Measurements from ENCODE around the gene SLC6A1.

SLC6A1 gene

DNA sequence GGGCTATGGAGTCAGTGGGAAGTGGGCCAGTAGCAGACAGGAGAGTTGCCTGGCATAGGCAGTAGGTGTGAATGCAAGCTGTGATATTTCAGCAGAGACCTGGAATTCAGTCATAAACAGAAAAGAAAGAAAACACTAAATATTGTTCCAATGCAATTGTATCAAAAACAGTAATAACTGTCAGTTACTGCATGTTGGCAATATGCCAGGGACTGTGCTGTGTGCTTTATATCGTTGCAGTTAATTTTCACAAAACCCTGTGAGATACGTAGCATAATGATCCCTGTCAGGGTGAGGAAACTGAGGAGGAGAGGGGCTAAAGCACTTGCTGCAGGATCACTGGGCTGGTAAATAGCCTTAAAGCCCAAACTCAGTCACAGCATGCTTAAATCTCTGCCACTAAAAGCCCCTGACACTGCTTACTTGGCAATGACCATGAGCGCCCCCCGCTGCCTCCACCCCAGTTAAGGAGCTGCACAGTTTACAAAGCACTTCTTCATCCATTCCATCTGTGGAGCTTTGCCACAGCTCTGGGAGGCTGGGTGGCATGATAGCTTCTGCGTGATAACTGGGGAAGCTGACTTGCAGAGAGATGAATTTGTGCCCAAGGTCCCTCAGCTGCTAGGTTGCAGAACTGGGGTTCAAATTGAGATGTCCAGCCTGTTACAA lies 3.9 kb downstream of the SLC6A1 start:
- DNase-seq = peak; percentile 21

DNA sequence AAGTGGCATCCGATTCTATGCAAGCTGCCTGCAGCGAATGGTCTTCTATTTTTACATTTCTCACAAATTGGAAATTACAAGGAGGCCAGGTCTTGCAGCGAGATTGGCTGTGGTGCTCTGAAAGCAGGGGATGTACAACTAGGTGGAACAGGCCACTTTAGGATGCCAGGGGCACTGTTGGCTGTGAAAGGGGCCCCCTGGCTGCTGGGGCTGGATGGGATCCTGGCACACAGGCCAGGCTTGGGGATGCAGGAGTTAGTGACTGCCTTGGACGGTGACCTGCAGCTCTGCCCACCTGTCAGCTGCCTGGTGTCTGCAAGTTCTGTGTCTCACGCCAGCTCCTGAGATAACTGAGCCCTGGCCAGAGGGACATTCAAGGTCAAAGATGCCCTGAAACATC lies 4.6 kb downstream of the SLC6A1 start:
- DNase-seq = no peak

DNA sequence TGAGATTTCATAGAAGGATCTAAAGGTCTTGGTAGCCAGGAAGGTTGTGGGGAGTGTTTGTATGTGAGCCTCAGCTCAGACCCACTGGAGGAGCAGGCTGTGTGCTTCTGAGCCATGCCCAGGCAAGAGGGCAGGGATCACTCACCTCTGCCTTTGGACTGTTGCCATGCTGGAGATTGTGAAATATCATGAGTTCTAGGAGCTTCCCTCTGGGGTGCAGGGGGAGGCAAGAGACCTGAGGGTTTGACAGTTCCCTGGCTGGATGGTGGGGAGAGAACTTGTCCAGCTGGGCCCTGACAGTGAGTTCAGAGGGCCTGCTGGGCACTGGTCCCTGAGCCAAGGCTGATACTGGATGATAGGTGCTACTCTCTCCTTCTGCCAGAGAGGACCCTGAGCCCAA lies 6.0 kb downstream of the SLC6A1 start:
- no peak for DNase-seq

DNA sequence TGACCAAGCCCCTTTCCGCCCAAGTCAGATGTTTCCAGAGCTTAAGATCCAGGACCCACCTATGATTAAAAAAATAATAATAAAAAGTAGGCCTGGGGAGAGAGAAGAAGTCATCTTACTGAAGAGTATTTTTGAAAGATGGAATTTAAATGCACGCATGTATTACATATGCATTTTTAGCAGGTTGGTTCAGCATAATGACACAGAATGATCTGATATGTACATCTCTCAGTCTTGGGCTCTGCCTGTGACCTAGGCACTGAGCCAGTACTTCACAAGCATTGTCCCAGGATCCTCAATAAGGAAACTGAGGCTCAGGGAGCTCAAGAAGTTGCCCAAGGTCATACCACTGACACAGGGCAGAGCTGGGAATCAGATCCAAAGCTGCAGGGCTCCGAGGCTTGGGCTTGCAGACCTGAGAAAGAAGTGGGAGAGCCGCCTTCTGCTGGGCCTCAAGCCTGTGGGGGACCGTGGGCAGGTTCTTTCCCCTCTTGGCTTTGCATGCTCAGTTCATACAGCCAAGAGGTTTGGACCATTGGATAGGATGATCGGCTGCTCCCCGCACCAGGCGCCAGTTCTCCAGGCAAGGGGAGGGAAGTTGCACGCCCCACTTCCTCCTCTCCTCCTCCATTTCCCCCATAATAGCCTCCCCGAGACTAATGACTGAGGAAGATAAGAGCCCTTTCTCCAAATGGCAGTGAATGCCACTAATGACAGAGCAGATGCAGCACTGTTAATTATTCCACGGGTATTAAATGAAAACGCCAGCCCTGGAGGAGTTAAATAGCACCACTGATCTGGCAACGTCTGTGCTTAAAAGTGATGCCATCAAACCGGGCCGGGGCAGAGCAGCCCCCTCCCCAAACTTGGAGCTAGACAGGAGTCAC lies 6.9 kb downstream of the SLC6A1 start:
- no peak for DNase-seq

DNA sequence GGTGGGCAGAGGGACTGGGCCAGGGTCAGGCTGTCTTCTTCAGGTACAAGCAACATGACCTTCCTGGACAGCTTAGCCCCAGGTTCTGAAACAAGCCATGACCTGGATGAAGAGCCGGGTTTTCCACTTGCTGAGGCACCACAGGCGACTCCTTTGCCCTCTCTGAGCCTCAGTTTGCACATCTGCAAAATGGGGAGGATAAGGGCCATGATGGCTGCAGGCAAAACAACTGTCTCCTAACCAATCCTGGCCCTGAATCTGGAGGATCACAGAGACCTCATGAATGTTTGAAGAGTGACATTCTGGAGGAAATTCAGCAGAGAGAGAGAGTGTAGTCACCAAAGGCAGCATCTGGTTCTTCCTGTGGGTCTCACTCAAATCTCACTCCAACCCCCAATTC lies 8.0 kb downstream of the SLC6A1 start:
- no peak for DNase-seq

DNA sequence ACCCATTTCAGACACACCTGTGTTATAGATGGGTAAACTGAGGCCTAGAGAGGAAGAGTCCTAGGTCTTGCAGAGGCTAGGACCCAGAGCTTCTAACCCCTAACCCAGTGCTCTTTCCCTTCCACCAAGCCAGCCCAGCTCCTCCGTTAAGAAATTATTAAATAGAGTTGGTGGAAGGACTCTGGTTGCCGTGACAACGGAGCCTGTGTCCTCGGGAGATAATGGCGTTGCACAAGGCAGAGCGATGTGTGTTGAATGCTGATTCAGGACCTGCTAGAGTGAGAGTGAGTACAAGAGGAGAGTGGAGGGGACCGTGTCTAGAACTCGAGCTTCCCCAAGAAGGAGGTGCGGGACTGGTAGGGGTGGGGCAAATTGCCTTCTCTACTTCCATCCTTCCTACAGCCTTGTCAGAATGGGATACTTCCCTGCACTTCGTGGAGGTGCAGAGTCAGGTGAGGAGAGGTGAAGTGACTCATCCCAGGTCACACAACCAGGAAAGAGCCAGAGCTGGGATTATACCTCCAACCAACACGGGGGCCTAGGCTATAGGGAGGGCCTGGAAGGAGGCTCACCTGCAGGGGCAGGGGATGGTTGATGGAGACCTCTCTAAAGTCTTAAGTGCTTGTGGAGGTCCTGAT lies 8.6 kb downstream of the SLC6A1 start:
- DNase-seq = no peak

DNA sequence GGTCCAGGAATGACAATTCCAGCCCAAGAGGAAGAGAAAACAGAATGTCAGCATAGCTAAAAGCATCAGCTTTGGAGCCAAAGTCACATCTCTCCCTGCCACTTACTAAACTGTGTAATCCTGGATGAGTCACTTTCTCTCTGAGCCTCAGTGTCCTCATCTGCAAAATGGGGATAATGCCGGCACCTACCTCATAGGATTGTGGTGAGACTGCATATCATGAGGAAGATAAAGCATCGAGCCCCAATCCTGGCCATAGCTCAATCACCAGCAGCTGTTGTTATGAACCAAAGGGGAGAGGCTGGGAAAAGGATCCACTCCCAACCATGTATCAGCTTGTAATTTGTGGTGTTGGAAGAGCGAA lies 9.1 kb downstream of the SLC6A1 start:
- no peak for DNase-seq

DNA sequence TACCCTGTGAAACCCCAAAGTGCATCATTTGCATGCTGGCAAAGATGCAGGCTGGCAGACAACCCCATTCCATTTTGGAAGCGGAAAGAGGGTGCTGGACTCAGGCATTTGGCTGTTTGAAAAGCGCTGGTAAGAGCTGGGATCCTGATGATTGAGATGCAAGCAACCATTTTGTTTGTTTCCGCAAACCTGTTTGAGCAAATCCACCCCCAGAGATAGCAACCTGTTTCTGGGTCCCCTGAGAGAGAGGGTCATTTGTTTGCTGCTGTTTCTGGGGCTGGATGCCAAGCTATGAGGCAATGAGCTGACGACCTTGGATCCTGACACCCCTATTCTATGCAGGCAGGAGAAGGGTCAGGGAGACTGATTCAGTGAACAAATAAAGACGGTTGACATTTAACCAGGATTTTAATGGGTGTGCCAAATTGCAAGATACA lies 9.8 kb downstream of the SLC6A1 start:
- DNase-seq = no peak

DNA sequence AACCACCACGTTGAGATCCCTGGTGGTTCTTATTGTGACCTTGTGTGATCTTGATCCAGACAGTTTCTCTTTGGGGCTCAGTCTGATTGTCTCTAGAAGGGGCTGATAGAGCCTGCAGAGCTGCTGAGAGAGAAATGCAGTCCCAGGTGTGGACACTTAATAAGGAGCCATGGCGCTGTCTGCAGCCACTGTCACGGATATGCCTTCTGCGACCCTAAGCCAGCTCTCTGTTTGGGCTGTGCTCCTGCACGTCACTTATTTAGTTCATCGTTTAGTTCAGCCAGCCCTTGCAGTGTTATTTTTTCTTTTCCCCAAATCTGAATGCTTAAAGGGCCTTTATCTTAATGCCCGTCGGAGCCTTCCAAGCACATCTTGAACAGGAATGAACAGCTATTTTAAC lies 12.0 kb downstream of the SLC6A1 start:
- no peak for DNase-seq

DNA sequence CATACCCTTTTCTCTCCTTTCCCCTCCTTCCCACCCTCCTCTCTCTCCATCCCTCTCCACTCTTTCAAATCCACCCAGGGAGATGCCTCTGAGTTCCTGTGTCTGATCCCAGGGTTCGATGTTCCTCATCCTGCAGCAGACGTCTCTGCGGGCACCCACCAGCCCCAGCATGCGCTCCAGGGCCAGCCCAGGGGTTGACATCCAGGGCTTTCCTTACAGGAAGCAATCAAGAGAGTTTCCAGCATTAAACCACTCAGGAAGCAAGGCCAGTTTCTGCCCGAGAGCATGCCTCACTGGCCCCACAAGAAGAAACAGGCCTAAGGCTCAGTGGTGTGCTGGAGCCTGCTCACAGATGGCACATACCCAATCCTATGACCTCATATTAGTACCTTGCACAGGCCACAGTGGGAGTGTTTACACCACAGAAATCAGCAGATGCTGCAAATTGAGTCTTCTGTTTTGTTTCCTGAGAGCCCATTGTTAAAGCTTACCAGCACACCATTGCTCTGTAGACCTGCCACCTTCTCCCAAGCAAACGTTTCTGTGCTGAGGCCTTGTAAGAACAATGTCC lies 13.2 kb downstream of the SLC6A1 start:
- DNase-seq = no peak

DNA sequence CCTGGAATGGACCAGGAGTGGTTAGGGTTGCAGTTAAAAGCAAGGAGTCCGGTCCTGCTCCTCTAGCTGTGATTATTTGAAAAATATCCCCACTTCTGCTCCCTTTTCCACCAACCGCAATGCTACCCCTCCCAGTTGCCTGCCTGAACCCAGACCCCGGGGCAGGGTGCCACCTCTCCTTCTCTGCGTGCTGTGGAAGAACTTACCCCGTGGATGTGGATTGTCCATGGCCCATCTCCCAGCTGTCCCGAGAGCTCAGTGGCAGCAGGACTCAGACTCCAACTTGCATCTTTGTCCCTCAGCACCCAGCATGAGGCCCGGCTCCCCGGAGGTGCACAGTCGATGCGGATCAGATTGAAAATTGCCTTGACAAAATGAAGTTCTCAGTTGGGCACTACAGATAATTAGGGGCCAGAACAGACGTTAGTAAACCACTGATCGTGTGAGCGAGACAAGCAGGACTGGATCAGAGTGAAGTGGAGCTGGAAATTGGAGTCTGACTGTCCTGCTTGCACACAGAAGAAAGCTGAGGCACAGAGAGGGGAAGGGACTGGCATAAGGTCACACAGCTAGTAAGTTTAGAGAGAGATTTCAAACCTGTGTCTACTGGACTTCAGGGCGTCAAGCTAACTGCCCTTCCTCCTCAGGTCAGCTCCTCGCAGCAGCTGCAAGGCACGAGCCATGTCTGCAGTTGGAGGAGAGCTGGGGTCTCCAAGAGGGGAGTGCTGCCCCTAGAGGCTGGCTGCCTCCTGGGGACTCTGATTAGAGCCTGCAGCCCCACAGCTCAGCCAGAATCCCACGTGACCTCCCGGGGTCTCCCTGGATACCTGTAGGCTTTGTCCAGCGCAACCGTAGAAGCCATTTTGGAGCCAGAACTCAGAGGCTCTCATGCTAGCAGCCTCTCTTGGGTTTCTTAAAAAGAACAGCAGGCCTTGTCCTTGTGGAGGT lies 14.7 kb downstream of the SLC6A1 start:
- no peak for DNase-seq

DNA sequence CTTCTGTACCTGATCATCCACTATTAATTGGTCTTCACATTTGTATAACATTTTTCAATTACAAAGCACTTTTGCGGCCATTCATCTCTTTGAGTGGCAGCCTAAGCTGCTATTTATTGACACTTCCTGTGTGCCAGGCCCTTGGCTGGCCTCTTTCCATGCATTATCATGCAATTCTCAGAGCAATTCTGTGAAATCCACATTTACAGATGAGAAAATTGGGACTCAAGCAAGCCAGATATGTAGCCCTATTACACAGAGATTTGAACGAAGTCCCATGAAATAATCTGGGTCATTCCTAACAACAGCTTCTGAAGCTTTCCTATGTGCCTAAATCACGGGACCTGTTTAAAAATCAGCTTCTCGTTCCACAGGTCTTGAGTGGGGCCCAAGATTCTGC lies 17.4 kb downstream of the SLC6A1 start:
- no peak for DNase-seq

DNA sequence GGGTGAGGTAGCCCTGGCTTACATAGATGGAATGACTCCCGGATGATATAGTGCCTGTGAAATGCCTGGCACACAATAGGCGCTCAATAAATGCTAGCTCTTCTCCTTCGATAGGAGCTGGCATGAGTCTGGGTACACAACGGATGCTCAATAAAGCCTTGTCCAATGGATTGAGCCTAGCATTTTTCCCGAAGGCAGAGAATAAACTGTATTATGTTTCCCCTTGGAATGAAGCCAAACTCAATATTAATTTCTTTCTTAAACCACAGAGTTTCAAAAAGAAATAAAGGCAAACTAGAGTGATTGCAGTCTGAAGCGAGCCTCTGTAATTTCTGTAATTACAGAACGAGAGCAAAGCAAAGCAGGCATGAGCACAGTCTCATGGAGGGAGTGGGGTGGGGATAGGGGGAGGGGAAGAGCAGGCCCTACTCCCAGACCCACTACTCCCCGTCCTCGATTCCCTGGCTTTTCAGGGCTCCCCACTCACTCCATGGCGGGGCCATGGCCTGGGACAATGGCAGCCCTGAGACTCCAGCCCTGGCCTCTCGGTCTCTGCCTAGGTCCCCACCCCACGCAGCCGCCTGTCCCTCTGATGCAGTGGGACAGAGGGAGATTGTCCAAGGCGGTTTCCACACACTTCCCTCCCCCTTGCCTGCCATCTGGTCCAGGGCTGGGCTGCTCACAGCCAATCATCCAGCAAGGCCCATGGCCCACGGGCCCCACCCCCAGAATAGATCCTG lies 18.0 kb downstream of the SLC6A1 start:
- DNase-seq = no peak

DNA sequence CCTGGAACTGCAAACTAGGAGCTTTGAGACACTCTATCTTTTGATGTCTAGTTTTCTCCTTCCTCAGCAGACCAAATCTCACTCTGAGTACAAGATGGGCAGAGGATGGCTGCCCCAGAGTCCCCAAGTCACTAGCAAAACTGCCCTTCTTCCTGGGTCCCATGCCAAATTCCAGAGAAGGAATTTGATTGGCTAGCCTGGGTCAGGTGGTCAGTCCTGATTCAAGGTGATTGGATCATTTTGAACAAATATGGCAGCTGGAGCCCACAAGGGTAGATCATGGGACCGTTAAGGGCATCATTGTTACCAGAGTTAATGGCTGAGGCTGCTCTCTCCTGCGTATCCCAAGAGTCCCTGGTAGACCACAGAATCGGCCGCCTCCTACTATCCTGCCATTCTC lies 21.7 kb downstream of the SLC6A1 start:
- no peak for DNase-seq

DNA sequence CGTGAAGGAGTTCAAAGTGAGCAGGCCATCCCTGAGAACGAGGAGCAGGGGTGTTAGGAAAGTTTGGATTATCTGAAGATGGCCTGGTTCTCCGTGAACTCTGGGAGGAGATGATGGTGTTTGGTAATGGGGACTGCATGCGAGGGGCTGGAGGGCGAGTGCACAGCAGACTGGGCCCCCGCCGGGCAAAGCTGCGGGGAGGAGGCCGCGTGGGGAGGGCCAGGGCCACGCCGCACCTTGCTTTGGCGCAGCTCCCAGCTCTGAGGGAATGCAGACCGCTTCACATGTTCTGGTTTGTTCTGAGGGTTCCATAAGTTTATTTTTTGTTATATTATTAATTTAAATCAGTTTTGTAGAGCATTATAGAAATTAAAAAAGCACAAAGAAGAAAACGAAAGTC lies 22.2 kb downstream of the SLC6A1 start:
- no peak for DNase-seq

DNA sequence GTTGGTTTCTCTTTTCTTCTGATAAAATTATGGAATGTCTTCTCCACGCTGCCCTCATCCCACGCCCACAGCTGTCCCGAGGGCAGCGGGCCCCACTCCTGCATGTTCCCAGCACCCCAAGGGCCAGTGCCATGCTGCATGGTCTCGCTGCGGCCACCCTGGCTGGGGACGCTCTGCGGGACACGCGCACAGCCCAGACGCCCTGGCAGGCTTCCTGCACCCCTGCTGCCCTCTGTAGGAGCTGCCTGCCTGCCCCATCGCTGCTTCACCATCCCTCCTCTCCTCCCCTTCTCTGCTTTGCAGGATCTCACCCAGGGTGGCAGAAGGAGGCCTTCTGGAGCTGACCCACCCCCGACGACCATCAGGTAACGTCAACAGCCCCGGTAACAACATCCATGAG lies 22.8 kb downstream of the SLC6A1 start:
- no peak for DNase-seq

DNA sequence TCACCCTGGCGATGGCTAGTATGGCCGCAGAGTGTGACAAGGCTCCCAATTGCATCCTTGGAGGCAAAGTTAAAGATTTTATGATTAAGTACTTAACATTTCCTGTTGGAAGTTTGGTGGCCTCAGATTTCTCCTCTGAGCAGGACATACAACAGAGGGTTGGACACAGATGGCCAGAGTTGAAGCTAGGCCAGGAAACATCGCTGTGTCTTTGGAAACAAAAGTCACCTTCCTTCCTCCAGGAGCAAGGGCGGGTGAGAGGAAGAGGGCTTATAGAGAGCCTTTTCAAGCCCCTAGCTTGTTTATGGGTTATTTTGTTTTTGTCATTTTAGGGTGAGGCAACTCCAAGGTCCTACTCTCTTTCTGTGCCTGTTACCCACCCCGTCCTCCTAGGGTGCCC lies 24.2 kb downstream of the SLC6A1 start:
- DNase-seq = no peak

DNA sequence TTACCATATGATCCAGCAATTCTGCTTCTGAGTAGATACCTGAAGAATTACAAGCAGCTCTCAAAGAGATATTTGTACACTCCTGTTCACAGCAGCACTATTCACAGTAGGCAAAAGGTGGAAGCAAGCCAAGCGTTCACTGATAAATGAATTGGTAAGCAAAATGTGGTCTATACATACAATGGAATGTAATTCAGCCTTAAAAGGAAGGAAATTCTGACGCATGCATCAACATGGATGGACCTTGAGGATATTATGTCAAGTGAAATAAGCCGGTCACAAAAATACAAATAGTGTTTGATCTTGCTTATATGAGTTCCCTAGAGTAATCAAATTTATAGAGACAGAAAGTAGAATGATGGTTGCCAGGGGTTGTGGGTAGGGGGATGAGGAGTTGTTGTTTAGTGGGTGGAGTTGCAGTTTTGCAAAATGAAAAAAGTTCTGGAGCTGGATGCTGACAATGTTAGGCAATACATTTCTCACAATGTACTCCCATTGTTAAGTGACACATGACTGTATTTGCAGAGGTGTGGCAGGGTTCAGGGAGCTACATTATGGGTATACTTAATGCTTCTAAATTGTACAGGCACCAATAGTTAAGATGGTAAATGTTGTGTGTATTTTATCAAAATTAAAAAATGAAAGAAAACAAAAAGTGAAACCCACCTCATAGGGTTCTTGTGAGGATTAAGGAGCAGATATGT lies 26.7 kb downstream of the SLC6A1 start:
- DNase-seq = no peak

DNA sequence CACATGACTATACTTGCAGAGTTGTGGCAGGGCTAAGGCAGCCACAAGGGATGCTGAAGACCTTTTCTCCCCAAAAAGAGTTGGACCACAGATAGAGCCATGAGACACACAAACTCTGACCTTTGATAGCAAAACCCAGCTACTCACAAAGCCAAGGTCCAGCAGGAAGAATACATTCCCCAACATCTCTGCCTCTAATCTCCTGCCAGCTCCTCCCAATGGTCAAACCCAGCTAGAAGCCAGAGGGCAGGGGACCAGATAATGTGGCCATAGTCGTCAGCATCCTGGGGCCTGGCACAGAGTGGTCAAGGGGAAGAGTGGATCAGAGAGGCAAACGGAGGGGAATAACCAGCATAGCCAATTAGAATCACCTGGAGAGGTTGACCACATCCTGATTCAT lies 28.2 kb downstream of the SLC6A1 start:
- no peak for DNase-seq

DNA sequence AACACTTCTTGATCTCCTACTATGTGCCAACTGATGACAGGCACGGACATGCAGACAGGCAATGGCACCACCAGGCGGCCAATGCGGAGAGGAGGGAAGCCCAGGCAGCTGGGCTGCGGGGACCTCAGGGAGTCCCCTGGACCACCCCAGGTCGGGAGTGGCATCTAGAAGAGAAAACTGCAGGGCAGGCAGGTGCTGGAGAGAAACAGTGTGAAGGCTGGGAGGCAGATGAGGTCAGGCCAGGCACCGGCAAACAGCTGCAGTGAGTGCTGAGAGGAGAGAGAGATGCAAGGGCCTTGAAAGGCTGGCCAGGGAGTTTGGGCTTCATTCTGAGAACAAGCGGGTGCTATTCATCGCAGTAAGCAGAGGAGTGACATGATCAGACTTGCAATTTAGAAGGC lies 29.1 kb downstream of the SLC6A1 start:
- no peak for DNase-seq

DNA sequence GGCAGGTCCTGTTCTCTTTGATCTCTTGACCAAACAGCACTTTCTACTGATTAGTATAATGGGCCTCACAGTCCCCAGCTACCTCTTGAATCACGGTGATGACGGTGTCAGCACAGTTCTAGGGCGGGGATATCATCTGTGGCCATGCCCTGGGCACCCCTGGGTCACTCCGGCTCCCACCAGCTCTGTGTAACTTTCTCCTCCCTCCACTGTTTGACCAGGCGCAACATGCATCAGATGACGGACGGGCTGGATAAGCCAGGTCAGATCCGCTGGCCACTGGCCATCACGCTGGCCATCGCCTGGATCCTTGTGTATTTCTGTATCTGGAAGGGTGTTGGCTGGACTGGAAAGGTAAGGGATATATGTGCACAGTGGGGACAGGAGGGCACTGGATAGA lies 29.6 kb downstream of the SLC6A1 start:
- no peak for DNase-seq
